Immature natural killer cell (primary cell): ENCODE measurements around the gene BST1. TPM values are rescaled to one million over a fixed set of nuclear protein-coding genes. Genes with fewer than 3 reads are reported as not detected.

Experiments
- polyA plus RNA-seq, 3 donors: library from polyadenylated mRNA; unstranded; fragments of 300-500 nt; fragmentation: Illumina TruSeq; gene quantifications; one replicate each; pipeline ENCODE4 v1.2.3, GENCODE V29; 2021

Gene BST1
- polyA plus RNA-seq, 3 donors from 2014 or later, result 0.78 to 2.0 (median 1.1) TPM

Other genes with a start within 250 kb of the BST1 start
- under 1 TPM; 0.29 to 0.75 (median 0.64) TPM for gene CC2D2A, start 233.2 kb upstream of the BST1 start, polyA plus RNA-seq
- gene FBXL5, start 47.7 kb upstream of the BST1 start, polyA plus RNA-seq, result 100 to 1,000 TPM; 116 to 249 (median 125) TPM
- gene FAM200B, start 21.2 kb upstream of the BST1 start, polyA plus RNA-seq, result 10 to 100 TPM; 47.9 to 58.3 (median 50.2) TPM
- gene CD38, start 75.3 kb downstream of the BST1 start, polyA plus RNA-seq, result 100 to 1,000 TPM in 1 of 3 donors, 10 to 100 TPM in 2; 33.4 to 133 (median 60.9) TPM
- gene FGFBP1, start 235.7 kb downstream of the BST1 start, polyA plus RNA-seq, result under 1 TPM in 1 of 3 donors, not detected in 2; 0.53 TPM